ENCODE data around the gene GJC2. TPM values are rescaled to one million over a fixed set of nuclear protein-coding genes. Genes with fewer than 3 reads are reported as not detected.
"Not testable (repeated sequence)": the region's sequence is repeated elsewhere in the genome, so short reads cannot be mapped to it uniquely, and the experiment has no call there.

The GJC2 gene
- total RNA-seq, 2 donors from 2014 or later: 0.69 to 1.2 TPM

DNA sequence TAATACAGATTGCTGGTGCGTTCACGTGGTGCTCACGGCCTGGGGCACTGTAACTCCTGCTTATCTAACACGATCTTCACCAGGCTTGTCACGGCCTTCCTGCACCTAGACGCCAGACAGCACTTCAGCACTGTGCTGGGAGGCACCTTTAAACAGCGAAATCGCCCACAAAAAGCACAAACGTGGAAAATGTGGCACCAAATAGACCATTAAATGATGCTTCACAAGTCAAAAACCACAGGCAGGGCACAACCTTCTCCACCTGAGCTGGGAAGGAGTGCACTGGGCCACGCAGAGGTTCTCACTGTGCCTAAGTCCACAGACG, 35.9 kb downstream of the GJC2 start:
- DNase-seq: no peak
- Histone ChIP-seq H3K9ac (ENCODE audit: low read depth in 2 of 2, low read length in 2 of 2) (no peak overlapping the region), H3K27me3 (no peaks in the 10 kb centered on the region), H3K36me3 (no peaks in the 10 kb centered on the region), H3K9me3 (no peaks in the 10 kb centered on the region), H3K27ac (no peak overlapping the region), H3K4me1 (no peaks in the 10 kb centered on the region), H3K4me3 (no peak overlapping the region)
- intact Hi-C loops (cut with DNase I): no loop called here
- no peak for TF ChIP-seq CTCF (IDR thresholded peaks at IDR 0.05)

DNA sequence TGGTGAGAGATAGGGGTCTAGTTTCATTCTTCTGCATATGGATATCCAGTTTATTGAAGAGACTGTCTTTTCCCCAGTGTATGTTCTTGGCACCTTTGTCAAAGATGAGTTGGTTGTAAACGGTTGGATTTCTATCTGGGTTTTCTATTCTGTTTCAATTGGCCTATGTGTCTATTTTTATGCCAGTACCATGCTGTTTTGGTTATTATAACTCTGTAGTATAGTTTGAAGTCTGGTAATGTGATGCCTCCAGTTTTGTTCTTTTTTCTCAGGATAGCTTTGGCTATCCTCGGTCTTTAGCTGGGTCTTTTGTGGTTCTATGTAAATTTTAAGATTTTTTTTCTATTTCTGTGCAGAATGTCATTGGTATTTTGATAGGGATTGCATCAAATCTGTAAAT, 38.5 kb downstream of the GJC2 start:
- intact Hi-C loops (cut with DNase I): not testable (repeated sequence)

GRCh38 chr1:228190182-228190581, 40.5 kb downstream of the GJC2 start:
- no peak for TF ChIP-seq CTCF (IDR thresholded peaks at IDR 0.05)
- Histone ChIP-seq H3K4me3 (no peak overlapping the region), H3K27me3 (no peaks in the 10 kb centered on the region), H3K36me3 (no peaks in the 10 kb centered on the region), H3K9me3 (no peaks in the 10 kb centered on the region), H3K9ac (ENCODE audit: low read depth in 2 of 2, low read length in 2 of 2) (no peak overlapping the region), H3K27ac (no peak overlapping the region), H3K4me1 (no peaks in the 10 kb centered on the region)
- DNase-seq: no peak
- intact Hi-C loops (cut with DNase I): no loop called here

More for the DNA sequence above, 38.5 kb downstream of the GJC2 start:
- H3K36me3 ChIP-seq; H3K9ac ChIP-seq (ENCODE audit: low read depth in 2 of 2, low read length in 2 of 2); H3K27me3 ChIP-seq; H3K9me3 ChIP-seq; H3K27ac ChIP-seq; H3K4me1 ChIP-seq; H3K4me3 ChIP-seq; DNase-seq: not testable (repeated sequence)

DNA sequence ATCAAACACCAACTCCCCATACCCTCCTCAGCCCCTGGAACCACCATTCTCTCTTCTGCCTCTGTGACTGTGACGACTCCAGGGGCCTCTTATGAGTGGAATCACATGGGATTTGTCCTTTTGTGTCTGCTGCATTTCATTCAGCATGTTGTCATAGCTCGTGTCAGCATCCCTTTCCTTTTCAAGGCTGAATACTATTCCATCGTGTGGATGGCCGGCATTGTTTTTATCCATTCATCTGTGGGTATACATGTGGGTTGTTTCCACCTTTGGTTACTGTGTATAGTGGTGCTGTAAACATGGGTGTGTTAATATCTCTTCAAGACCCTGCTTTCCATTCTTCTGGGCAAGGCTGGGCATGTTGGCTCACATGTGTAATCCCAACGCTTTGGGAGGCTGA, 41.0 kb downstream of the GJC2 start:
- intact Hi-C loops (cut with DNase I): no loop called here
- Histone ChIP-seq H3K36me3 (no peaks in the 10 kb centered on the region), H3K4me1 (no peaks in the 10 kb centered on the region), H3K9ac (ENCODE audit: low read depth in 2 of 2, low read length in 2 of 2) (no peak overlapping the region), H3K27me3 (no peaks in the 10 kb centered on the region), H3K27ac (no peak overlapping the region), H3K9me3 (no peaks in the 10 kb centered on the region), H3K4me3 (no peak overlapping the region)
- no peak for TF ChIP-seq CTCF (IDR thresholded peaks at IDR 0.05)
- DNase-seq: no peak

- H3K27me3 ChIP-seq: no peaks in the 10 kb centered on the region
- H3K9ac ChIP-seq (ENCODE audit: low read depth in 2 of 2, low read length in 2 of 2): no peak overlapping the region
- no peak overlapping the region for H3K4me3 ChIP-seq
- intact Hi-C loops (cut with DNase I): no loop called here
- no peaks in the 10 kb centered on the region for H3K36me3 ChIP-seq
- no peak for DNase-seq
- no peak for TF ChIP-seq CTCF (IDR thresholded peaks at IDR 0.05)
- H3K27ac ChIP-seq: no peak overlapping the region
- no peaks in the 10 kb centered on the region for H3K9me3 ChIP-seq
- H3K4me1 ChIP-seq: no peaks in the 10 kb centered on the region
Measured at GRCh38 chr1:228194436-228194835, 44.7 kb downstream of the GJC2 start.

- Histone ChIP-seq H3K4me3 (no peak overlapping the region), H3K36me3 (no peaks in the 10 kb centered on the region), H3K27ac (no peak overlapping the region), H3K9ac (ENCODE audit: low read depth in 2 of 2, low read length in 2 of 2) (no peak overlapping the region), H3K27me3 (no peaks in the 10 kb centered on the region), H3K4me1 (no peaks in the 10 kb centered on the region), H3K9me3 (no peaks in the 10 kb centered on the region)
- no peak for DNase-seq
- no peak for TF ChIP-seq CTCF (IDR thresholded peaks at IDR 0.05)
- intact Hi-C loops (cut with DNase I): no loop called here
Measured at GRCh38 chr1:228194921-228195812, 45.4 kb downstream of the GJC2 start.

Measured in colonic mucosa (tissue), 4 donors.